GM19397 (cell line): Measurements from ENCODE around the gene CETN1.

Experiments
- ATAC-seq: cut with Tn5 transposase; IDR thresholded peaks from one replicate; pipeline ENCODE4 v1.9.1; 2021; ENCODE audit warnings: mild to moderate bottlenecking, moderate library complexity; ENCODE audit not compliant: unreplicated experiment

The CETN1 gene

DNA sequence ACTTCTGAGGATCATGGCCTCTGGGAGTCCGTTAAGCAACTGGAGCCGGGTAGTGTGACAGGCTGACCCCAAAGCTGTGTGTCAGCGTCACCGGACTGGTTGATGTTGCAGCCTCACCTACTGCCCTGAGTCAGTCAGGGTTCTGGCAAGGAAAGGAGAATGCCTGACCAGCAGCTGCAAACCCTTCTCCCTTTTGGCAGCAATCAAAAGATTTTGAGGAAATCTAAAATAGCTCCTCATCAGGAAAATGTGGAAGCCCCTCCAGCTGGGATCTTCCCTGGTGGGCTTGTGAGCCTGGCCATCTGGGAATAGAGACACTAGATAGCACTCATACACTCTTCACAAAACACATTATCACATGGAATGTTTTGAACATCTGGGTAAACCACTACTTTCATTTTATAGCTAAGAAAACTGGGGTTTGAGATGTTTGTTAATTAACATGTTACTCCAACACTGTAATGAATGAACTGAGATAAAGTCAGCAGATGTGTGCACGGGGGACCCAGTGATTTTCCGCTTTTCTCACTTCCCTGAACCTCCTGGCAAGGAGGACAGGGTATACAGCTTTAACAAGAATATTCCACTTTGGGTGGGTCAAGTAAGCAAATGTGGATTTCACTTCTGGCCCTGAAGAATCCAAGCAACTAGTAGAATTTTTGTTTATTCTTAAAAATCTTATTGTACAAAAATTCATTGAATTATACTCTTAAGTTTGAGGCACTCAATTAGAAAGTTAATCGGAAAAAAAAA, 41.3 kb downstream of the CETN1 start:
- no peak for ATAC-seq

GRCh38 chr18:622289-622688, 42.1 kb downstream of the CETN1 start:
- no peak for ATAC-seq

DNA sequence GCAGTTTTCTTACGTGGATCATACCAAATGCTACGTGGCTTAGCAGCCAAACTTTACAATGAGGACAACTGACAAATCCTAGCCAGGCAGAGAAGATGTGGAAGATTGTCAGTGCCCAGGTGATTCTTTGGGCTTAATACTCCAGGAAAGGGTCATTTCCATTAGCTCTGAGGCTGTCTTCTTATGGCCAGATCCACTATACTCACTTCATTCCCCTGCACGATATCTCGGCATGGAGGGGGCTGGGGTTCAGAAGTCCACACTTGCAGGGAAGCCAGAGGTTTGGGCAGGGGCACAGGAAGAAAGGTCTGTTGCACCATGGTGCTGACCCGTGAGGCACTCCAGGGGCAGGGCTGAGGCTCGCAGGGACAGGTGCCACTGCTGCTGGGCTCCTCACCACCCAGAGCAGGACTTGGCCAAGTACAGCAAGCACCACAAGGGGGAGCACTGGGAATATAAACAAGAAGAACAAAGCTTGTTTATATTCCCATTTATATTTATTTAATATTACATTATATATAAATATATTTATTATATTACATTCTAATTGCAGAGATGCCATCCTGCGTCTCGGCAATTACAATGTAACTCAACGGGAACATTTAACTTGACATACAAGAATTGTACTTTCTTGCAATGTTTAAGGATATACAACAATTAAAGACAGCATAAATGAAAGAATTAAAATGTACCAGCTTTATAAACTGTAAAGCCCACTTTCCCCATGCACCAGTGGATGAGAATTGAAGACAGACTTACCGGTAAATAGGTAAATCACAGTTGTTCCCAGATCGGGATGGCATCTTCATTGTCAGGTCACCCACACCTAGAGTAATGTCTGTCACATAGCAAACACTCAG, 43.8 kb downstream of the CETN1 start:
- no peak for ATAC-seq

GRCh38 chr18:627231-627630, 47.1 kb downstream of the CETN1 start:
- ATAC-seq, result no peak

DNA sequence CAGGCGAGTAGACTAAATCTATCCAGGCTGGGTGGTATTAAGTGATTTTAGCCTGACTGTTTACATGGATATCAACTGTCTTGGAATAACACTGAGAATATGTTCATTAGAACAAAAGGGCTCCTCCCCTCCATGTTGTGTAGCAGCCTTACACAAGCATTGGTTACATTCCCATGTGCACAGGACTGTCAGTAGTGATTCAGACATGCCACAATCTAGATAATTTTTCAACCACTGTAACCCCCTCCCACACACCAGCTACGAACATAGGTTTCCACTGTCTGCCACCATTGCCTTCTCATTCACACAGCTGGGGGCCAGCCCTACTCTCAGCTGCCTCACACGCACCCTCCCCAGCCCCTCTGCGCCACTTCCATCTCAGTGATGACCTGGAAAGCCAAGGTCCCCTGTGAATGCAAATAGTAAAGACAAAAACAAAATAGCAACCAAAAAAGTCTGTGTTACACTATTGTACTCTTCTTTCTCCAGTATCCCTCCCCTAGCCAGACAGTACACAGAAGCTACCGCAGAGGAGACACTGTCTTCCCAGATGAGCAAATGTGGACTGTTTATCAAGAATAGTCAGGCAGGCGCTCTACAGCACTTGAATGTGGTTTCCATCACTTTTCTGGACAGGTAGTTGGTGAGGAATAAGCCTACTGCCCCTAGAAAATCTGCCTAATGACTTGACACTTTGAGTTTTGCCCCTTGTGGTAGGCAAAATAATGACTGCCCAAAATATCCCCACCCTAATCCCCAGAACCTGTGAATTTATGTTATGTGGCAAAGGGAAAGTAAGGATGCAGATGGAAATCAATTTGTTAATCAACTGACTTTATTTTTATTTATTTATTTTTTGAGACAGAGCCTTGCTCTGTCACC, 49.3 kb downstream of the CETN1 start:
- no peak for ATAC-seq

DNA sequence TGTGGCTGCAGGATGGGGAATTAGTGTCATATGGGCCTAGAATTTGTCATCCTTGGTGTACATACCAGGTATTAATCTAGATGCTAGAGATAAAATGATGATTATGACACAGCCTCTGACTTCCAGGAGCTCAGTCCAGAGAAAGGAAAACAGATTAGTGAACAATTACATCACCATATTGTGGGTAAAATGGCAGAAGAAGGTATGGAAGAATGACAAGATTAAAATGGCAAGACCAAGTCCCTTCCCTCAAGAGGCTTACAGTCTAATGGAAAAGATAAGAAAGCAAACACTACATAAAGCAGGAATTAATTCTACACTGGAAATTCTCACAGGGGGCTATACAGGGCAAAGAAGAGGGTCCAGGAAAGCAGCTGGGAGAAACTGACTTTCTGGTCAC, 51.4 kb downstream of the CETN1 start:
- ATAC-seq, result no peak
